ENCODE data around the gene PRF1.

GRCh38 chr10:70647086-70647485 lies 44.5 kb upstream of the PRF1 start:
- TF ChIP-seq, protein P1, sequence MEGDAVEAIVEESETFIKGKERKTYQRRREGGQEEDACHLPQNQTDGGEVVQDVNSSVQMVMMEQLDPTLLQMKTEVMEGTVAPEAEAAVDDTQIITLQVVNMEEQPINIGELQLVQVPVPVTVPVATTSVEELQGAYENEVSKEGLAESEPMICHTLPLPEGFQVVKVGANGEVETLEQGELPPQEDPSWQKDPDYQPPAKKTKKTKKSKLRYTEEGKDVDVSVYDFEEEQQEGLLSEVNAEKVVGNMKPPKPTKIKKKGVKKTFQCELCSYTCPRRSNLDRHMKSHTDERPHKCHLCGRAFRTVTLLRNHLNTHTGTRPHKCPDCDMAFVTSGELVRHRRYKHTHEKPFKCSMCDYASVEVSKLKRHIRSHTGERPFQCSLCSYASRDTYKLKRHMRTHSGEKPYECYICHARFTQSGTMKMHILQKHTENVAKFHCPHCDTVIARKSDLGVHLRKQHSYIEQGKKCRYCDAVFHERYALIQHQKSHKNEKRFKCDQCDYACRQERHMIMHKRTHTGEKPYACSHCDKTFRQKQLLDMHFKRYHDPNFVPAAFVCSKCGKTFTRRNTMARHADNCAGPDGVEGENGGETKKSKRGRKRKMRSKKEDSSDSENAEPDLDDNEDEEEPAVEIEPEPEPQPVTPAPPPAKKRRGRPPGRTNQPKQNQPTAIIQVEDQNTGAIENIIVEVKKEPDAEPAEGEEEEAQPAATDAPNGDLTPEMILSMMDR (IDR thresholded peaks at IDR 0.05): no peak
- no peak for TF ChIP-seq ZFX (IDR thresholded peaks at IDR 0.05; ENCODE audit: borderline replicate concordance)
